Measurements from ENCODE around the gene LCE7A. TPM values are rescaled to one million over a fixed set of nuclear protein-coding genes. Genes with fewer than 3 reads are reported as not detected.

The LCE7A gene
- polyA plus RNA-seq, 1 donor from 2014 or later = not detected

DNA sequence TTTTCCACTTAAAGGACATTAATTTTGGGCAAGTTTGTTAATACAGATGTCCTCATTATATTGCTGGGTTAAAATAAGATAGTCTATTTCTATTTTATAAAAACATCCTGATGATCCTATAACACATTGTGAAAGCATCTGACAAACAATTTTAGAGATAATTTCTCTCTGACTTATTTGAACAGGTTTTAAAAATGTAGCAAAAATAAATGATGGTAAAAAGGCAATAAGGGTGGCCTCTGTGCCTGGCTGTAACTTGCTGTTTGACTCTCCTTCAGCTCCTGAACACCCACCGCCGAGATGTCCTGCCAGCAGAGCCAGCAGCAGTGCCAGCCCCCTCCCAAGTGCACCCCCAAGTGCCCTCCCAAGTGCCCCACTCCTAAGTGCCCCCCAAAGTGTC lies 32.6 kb upstream of the LCE7A start, which contains the start of gene LCE1A:
LCE1A (plus strand) TSS at position 301 of the 400 bp plus-strand sequence; CDS start at position 301, 0 bp downstream.
- no peak within 1 kb of the TSS for H2AFZ ChIP-seq (ENCODE audit: low read depth, low read length)

DNA sequence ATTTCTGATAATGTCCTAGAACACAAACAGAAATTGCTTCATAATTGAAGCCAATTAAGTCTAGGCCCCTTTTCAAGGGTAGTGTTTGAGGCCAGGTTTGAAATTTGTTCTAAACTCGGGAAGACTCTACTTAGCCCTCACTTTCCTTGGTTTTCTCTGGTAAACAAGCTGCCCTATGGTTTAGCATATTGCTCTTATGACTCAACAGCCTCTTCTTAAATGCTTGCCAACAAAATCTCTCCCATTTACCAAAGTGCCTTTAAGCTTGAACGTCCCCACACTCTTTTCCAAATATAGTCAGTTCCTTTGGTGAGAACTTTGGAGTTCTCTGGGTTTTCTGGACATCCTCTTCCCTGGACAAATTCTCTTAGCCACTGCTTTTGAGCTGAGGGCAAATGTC lies 22.9 kb upstream of the LCE7A start:
- no peaks in the 10 kb centered on the region for H4K20me1 ChIP-seq (ENCODE audit: insufficient read depth)
- no peak overlapping the region for H3K27ac ChIP-seq (ENCODE audit: low read length)
- H3K36me3 ChIP-seq (ENCODE audit: insufficient read depth, low read length) = no peaks in the 10 kb centered on the region
- H3K4me3 ChIP-seq (ENCODE audit: low read length) = no peak overlapping the region
- no peaks in the 10 kb centered on the region for H3K9me2 ChIP-seq (ENCODE audit: insufficient read depth, low read length)
- H3K9ac ChIP-seq (ENCODE audit: low read length) = no peak overlapping the region
- no peaks in the 10 kb centered on the region for H3F3A ChIP-seq (ENCODE audit: insufficient read depth, low read length, poor library complexity, severe bottlenecking)
- H3K27me3 ChIP-seq (ENCODE audit: insufficient read depth, low read depth, low read length) = no peaks in the 10 kb centered on the region
- peaks cover 3% of the 10 kb centered on the region for H3K9me3 ChIP-seq (ENCODE audit: low read length)
- no peak overlapping the region for H2AFZ ChIP-seq (ENCODE audit: low read depth, low read length)
- H3K79me2 ChIP-seq (replicated peaks; ENCODE audit: insufficient read depth, low read length) = no peaks in the 10 kb centered on the region
- no peak for TF ChIP-seq TAF1 (IDR thresholded peaks at IDR 0.05; ENCODE audit: low read depth)
- TF ChIP-seq MXI1 (conservative IDR thresholded peaks at IDR 0.05; ENCODE audit: poor library complexity, severe bottlenecking) = no peak
- no peak overlapping the region for H3K4me2 ChIP-seq (ENCODE audit: low read length)

More for the DNA sequence above, 32.6 kb upstream of the LCE7A start, which contains the start of gene LCE1A:
- H3K9me3 ChIP-seq (ENCODE audit: low read length) = no peaks in the 10 kb centered on the region
- no peak within 1 kb of the TSS for H3K9ac ChIP-seq (ENCODE audit: low read length)
- H3F3A ChIP-seq (ENCODE audit: insufficient read depth, low read length, poor library complexity, severe bottlenecking) = no peaks in the 10 kb centered on the region
- no peak for TF ChIP-seq RAD21 (conservative IDR thresholded peaks at IDR 0.05)
- no peak within 1 kb of the TSS for H3K4me2 ChIP-seq (ENCODE audit: low read length)
- H3K27ac ChIP-seq (ENCODE audit: low read length) = no peak within 1 kb of the TSS
- no peaks in the 10 kb centered on the region for H3K9me2 ChIP-seq (ENCODE audit: insufficient read depth, low read length)
- no peaks in the 10 kb centered on the region for H3K27me3 ChIP-seq (ENCODE audit: insufficient read depth, low read depth, low read length)
- no peaks in the 10 kb centered on the region for H3K36me3 ChIP-seq (ENCODE audit: insufficient read depth, low read length)
- no peak within 1 kb of the TSS for H3K4me3 ChIP-seq (ENCODE audit: low read length)
- H3K79me2 ChIP-seq (replicated peaks; ENCODE audit: insufficient read depth, low read length) = no peaks in the 10 kb centered on the region
- H4K20me1 ChIP-seq (ENCODE audit: insufficient read depth) = no peaks in the 10 kb centered on the region

DNA sequence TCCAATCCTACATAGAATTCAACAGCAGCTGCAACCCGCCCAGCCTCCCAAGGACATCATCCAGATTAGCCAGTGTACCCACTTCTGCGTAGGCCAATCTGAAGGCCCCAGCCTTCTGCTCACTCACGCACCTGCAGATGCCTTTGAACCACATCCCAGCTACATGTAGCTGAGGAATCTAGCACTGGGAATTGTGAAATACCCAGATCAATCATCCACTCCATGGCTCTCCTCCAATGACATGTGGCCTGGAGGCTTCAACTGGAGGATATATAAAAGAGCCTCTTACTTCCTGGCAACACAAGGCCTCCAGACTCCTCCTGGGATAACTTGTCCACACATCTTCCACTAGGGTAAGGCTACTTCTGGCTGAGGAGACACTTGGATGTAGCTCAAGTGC lies 17.2 kb upstream of the LCE7A start, which contains the start of gene LCE6A:
LCE6A (plus strand) TSS at position 301 of the 400 bp plus-strand sequence. CDS start 665 bp downstream, outside the sequence.
- Histone ChIP-seq H3K36me3 (ENCODE audit: insufficient read depth, low read length) (no peaks in the 10 kb centered on the region), H3K27ac (ENCODE audit: low read length) (no peak within 1 kb of the TSS), H2AFZ (ENCODE audit: low read depth, low read length) (no peak within 1 kb of the TSS), H4K20me1 (ENCODE audit: insufficient read depth) (no peaks in the 10 kb centered on the region), H3K4me3 (ENCODE audit: low read length) (no peak within 1 kb of the TSS), H3K9me2 (ENCODE audit: insufficient read depth, low read length) (no peaks in the 10 kb centered on the region), H3K9ac (ENCODE audit: low read length) (no peak within 1 kb of the TSS), H3K4me2 (ENCODE audit: low read length) (no peak within 1 kb of the TSS), H3K79me2 (replicated peaks; ENCODE audit: insufficient read depth, low read length) (no peaks in the 10 kb centered on the region), H3K9me3 (ENCODE audit: low read length) (no peaks in the 10 kb centered on the region), H3K27me3 (ENCODE audit: insufficient read depth, low read depth, low read length) (no peaks in the 10 kb centered on the region), H3F3A (ENCODE audit: insufficient read depth, low read length, poor library complexity, severe bottlenecking) (no peaks in the 10 kb centered on the region)
- TF ChIP-seq EP300 (conservative IDR thresholded peaks at IDR 0.05; ENCODE audit: poor library complexity, severe bottlenecking) (no peak), SMC3 (conservative IDR thresholded peaks at IDR 0.05; ENCODE audit: poor library complexity) (no peak), POLR2AphosphoS5 (IDR thresholded peaks at IDR 0.05) (no peak), TAF1 (IDR thresholded peaks at IDR 0.05; ENCODE audit: low read depth) (no peak), MXI1 (conservative IDR thresholded peaks at IDR 0.05; ENCODE audit: poor library complexity, severe bottlenecking) (no peak), EZH2 (IDR thresholded peaks at IDR 0.05; ENCODE audit: borderline replicate concordance, insufficient read depth, low read length, poor library complexity, severe bottlenecking) (no peak)
- TF ChIP-seq, protein P1, sequence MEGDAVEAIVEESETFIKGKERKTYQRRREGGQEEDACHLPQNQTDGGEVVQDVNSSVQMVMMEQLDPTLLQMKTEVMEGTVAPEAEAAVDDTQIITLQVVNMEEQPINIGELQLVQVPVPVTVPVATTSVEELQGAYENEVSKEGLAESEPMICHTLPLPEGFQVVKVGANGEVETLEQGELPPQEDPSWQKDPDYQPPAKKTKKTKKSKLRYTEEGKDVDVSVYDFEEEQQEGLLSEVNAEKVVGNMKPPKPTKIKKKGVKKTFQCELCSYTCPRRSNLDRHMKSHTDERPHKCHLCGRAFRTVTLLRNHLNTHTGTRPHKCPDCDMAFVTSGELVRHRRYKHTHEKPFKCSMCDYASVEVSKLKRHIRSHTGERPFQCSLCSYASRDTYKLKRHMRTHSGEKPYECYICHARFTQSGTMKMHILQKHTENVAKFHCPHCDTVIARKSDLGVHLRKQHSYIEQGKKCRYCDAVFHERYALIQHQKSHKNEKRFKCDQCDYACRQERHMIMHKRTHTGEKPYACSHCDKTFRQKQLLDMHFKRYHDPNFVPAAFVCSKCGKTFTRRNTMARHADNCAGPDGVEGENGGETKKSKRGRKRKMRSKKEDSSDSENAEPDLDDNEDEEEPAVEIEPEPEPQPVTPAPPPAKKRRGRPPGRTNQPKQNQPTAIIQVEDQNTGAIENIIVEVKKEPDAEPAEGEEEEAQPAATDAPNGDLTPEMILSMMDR (IDR thresholded peaks at IDR 0.05; ENCODE audit: poor library complexity, severe bottlenecking) = no peak
- TF ChIP-seq, protein P2, sequence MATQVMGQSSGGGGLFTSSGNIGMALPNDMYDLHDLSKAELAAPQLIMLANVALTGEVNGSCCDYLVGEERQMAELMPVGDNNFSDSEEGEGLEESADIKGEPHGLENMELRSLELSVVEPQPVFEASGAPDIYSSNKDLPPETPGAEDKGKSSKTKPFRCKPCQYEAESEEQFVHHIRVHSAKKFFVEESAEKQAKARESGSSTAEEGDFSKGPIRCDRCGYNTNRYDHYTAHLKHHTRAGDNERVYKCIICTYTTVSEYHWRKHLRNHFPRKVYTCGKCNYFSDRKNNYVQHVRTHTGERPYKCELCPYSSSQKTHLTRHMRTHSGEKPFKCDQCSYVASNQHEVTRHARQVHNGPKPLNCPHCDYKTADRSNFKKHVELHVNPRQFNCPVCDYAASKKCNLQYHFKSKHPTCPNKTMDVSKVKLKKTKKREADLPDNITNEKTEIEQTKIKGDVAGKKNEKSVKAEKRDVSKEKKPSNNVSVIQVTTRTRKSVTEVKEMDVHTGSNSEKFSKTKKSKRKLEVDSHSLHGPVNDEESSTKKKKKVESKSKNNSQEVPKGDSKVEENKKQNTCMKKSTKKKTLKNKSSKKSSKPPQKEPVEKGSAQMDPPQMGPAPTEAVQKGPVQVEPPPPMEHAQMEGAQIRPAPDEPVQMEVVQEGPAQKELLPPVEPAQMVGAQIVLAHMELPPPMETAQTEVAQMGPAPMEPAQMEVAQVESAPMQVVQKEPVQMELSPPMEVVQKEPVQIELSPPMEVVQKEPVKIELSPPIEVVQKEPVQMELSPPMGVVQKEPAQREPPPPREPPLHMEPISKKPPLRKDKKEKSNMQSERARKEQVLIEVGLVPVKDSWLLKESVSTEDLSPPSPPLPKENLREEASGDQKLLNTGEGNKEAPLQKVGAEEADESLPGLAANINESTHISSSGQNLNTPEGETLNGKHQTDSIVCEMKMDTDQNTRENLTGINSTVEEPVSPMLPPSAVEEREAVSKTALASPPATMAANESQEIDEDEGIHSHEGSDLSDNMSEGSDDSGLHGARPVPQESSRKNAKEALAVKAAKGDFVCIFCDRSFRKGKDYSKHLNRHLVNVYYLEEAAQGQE (IDR thresholded peaks at IDR 0.05; ENCODE audit: borderline replicate concordance) = no peak

Measured in neural cell (in vitro differentiated cells).